Astrocyte (in vitro differentiated cells and primary cell): ENCODE measurements around the gene WDR81.

Experiments used
- EZH2 ChIP-seq: IDR thresholded peaks from 2 replicates; pipeline ENCODE4 v1.6.1; 2012; ENCODE audit warnings: mild to moderate bottlenecking, low read length, inconsistent platforms; ENCODE audit not compliant: insufficient read depth
- TF ChIP-seq, protein P1 (sequence below): IDR thresholded peaks from 2 replicates; pipeline ENCODE4 v1.5.1; 2011; ENCODE audit warnings: low read depth, mild to moderate bottlenecking, inconsistent platforms, low read length, moderate library complexity; ENCODE audit not compliant: insufficient read depth

DNA sequence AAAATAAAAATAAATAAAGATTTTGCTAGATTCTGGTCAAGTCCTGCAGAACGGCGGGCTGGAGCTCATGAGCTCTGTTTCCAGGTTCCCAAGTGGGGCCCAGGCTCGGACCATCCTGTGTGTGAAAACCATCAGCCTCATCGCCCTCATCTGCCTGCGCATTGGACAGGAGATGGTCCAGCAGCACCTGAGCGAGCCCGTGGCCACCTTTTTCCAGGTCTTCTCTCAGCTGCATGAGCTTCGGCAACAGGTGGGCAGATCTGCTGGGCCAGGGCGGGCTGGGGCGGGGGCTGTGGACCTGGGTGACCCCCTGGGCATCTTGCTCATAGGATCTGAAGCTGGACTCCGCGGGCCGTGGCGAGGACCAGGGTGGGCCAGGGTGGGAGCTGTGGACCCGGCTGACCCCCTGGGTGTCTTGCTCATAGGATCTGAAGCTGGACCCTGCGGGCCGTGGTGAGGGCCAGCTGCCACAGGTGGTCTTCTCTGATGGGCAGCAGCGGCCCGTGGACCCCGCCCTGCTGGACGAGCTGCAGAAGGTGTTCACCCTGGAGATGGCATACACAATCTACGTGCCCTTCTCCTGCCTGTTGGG, 7.8 kb downstream of the WDR81 start:
- TF ChIP-seq, protein P1, sequence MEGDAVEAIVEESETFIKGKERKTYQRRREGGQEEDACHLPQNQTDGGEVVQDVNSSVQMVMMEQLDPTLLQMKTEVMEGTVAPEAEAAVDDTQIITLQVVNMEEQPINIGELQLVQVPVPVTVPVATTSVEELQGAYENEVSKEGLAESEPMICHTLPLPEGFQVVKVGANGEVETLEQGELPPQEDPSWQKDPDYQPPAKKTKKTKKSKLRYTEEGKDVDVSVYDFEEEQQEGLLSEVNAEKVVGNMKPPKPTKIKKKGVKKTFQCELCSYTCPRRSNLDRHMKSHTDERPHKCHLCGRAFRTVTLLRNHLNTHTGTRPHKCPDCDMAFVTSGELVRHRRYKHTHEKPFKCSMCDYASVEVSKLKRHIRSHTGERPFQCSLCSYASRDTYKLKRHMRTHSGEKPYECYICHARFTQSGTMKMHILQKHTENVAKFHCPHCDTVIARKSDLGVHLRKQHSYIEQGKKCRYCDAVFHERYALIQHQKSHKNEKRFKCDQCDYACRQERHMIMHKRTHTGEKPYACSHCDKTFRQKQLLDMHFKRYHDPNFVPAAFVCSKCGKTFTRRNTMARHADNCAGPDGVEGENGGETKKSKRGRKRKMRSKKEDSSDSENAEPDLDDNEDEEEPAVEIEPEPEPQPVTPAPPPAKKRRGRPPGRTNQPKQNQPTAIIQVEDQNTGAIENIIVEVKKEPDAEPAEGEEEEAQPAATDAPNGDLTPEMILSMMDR, result no peak
- no peak for TF ChIP-seq EZH2
